ENCODE measurements around the gene FOXO1. TPM values are rescaled to one million over a fixed set of nuclear protein-coding genes. Genes with fewer than 3 reads are reported as not detected.

Gene FOXO1
- total RNA-seq, 1 donor from 2014 or later, result 41.9 TPM

DNA sequence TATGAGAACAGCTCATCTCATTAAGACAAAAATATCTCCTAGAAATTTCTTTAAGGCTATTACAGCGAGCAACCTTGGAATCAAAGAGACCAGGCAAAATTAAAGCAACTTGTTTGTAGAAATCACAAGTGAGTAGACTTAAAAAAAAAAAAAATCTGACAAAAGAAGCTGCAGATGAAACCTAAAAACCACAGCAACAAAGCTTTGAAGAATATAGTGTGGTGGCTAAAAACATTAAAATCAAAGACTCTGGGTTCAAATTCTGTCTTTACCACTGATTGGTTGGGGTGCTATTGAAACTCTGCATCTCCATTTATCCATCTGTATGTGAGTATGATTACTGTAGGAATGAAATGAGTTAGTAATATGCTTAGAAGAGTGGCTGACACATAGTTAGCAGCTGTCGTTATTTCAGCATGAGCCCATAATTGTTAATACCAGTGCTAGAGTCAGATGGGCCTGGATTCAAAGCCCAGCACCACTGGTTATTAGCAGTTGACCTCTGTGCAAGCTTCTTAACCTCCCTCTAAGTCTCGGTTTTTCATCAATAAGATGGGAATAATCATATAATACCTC lies 157.6 kb downstream of the FOXO1 start:
- intact Hi-C loops (cut with micrococcal nuclease), result loop anchor here (1.0 kb wide), 1 partner anchor 8 kb away; no protein-coding TSS in a partner anchor

DNA sequence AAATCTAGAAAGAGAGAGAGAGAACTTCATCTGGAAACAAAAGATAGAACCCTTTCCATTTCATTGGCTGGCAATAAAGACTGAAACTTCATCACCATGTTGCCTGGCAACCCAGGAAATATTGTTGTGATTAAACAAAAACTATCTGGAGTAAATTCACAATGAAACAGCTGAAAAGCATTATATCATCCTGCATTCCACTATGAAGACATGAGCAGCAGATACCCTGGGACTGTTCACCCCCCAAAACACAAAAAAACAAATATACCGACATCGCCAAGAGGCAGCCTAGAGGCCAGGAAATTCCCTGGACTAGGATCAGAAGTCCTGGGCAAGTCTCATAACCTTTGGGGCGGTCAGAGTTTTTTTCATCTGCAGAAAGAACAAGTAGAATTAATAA lies 158.3 kb downstream of the FOXO1 start:
- Mint-ChIP-seq H3K4me3 (no peak overlapping the region), H3K27ac (no peak overlapping the region), H3K9me3 (no peaks in the 10 kb centered on the region), H3K27me3 (ENCODE audit: insufficient read depth) (no peaks in the 10 kb centered on the region), H3K36me3 (ENCODE audit: low read depth) (no peaks in the 10 kb centered on the region), H3K4me1 (ENCODE audit: low read depth) (peaks cover 24% of the 10 kb centered on the region)
- intact Hi-C loops (cut with micrococcal nuclease), result loop anchor here (1.0 kb wide), 1 partner anchor 9 kb away; no protein-coding TSS in a partner anchor
- DNase-seq (ENCODE audit: low spot score), result no peak

More for the DNA sequence above, 157.6 kb downstream of the FOXO1 start:
- no peak overlapping the region for H3K4me3 Mint-ChIP-seq
- H3K36me3 Mint-ChIP-seq (ENCODE audit: low read depth), result no peaks in the 10 kb centered on the region
- DNase-seq (ENCODE audit: low spot score), result no peak
- H3K9me3 Mint-ChIP-seq, result no peaks in the 10 kb centered on the region
- H3K4me1 Mint-ChIP-seq (ENCODE audit: low read depth), result peaks cover 31% of the 10 kb centered on the region
- no peak overlapping the region for H3K27ac Mint-ChIP-seq
- no peaks in the 10 kb centered on the region for H3K27me3 Mint-ChIP-seq (ENCODE audit: insufficient read depth)

DNA sequence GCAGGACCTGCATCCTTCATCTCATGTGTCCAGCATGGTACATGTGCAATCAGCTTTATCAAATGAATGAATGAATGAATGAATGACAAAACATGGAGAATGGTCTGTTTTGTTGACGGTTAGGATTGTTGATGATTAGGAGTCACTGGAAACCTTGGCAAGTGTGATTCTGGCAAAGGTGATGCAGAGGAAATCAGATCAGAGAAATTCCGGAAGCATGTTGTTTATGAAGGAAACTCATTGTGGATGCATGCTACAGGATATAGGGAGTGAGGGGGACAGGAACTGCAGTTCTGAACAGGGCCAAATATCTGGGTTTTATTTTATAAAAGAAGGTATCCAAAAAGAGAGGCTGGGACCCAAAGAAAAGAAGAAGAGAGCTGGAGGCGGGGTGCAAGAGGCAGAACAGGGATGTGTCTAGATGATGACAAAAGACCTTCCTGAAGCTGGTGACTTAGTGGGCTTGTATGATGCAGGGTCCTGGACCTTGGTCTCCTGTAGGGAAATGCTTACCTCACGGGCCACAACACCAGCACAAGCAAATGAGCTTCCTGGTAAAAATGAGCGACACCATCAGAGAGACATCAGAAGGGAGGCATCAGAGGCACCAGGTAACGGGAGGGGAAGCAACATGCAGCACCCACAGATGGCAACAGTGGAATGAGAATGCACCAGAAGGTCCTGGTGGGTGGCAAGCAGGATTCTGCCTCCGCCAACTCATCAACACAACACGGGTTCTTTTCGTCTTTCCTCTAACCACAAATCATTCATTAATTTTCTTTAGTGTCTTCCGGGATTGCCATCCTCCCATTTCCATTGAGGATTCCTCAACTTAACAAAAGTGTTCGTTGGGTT lies 159.6 kb downstream of the FOXO1 start:
- Mint-ChIP-seq H3K4me3 (no peak overlapping the region), H3K9me3 (no peaks in the 10 kb centered on the region), H3K27ac (no peak overlapping the region), H3K36me3 (ENCODE audit: low read depth) (no peaks in the 10 kb centered on the region), H3K4me1 (ENCODE audit: low read depth) (peaks cover 17% of the 10 kb centered on the region), H3K27me3 (ENCODE audit: insufficient read depth) (no peaks in the 10 kb centered on the region)
- no peak for DNase-seq (ENCODE audit: low spot score)
- intact Hi-C loops (cut with micrococcal nuclease), result no loop called here

Other genes with a start within 250 kb of the FOXO1 start
- gene MRPS31, start 104.5 kb upstream of the FOXO1 start, total RNA-seq, result 41.6 and 42.6 TPM in 2 replicates
- 19.0 and 20.0 TPM in 2 replicates for gene SLC25A15, start 123.0 kb upstream of the FOXO1 start, total RNA-seq